HepG2 (cell line): ENCODE results near the gene SHC1. TPM values are rescaled to one million over a fixed set of nuclear protein-coding genes. Genes with fewer than 3 reads are reported as not detected.

Source experiments
- ATF5 ChIP-seq: sonication (generic); formaldehyde crosslinking; IDR thresholded peaks from 2 replicates; pipeline ENCODE4 v1.4.0; 2020; ENCODE audit warnings: mild to moderate bottlenecking, low read depth, missing genetic modification reagents
- BCL6 ChIP-seq: IDR thresholded peaks from 2 replicates; pipeline ENCODE4 v1.6.1; 2016; ENCODE audit warnings: missing genetic modification reagents, missing compliant biosample characterization
- DRAP1 ChIP-seq: IDR thresholded peaks from 2 replicates; pipeline ENCODE4 v1.6.1; 2016; ENCODE audit warnings: missing genetic modification reagents, missing compliant biosample characterization
- ELF4 ChIP-seq: sonication (generic); formaldehyde crosslinking; IDR thresholded peaks from 2 replicates; pipeline ENCODE4 v1.5.0; 2020; ENCODE audit warnings: missing genetic modification reagents, mild to moderate bottlenecking, moderate library complexity, borderline replicate concordance
- LRRFIP1 ChIP-seq: sonication (generic); formaldehyde crosslinking; conservative IDR thresholded peaks from 2 replicates; pipeline ENCODE4 v1.4.0; 2020; ENCODE audit warnings: missing genetic modification reagents
- PBX3 ChIP-seq: sonication (generic); formaldehyde crosslinking; IDR thresholded peaks from 2 replicates; pipeline ENCODE4 v1.8.1; 2023; ENCODE audit warnings: missing genetic modification reagents, inconsistent platforms, borderline replicate concordance
- RBAK ChIP-seq: sonication (generic); formaldehyde crosslinking; IDR thresholded peaks from 2 replicates; pipeline ENCODE4 v1.5.1; 2020; ENCODE audit warnings: mild to moderate bottlenecking, missing genetic modification reagents
- THAP7 ChIP-seq: sonication (generic); formaldehyde crosslinking; IDR thresholded peaks from 2 replicates; pipeline ENCODE4 v1.8.1; 2023; ENCODE audit warnings: mild to moderate bottlenecking, missing genetic modification reagents
- THAP8 ChIP-seq: sonication (generic); formaldehyde crosslinking; IDR thresholded peaks from 2 replicates; pipeline ENCODE4 v1.5.1; 2020; ENCODE audit warnings: missing genetic modification reagents, mild to moderate bottlenecking, borderline replicate concordance
- XRCC5 ChIP-seq: fragments of 200-400 bp; formaldehyde crosslinking; optimal IDR thresholded peaks from 2 replicates; pipeline ENCODE3; 2017; ENCODE audit warnings: mild to moderate bottlenecking, low read length
- ZMYM3 ChIP-seq: sonication (generic); formaldehyde crosslinking; IDR thresholded peaks from 2 replicates; pipeline ENCODE4 v1.5.1; 2020; ENCODE audit warnings: mild to moderate bottlenecking, missing genetic modification reagents
- ZNF10 ChIP-seq: sonication (generic); formaldehyde crosslinking; IDR thresholded peaks from 2 replicates; pipeline ENCODE4 v1.4.0; 2020; ENCODE audit warnings: mild to moderate bottlenecking, low read depth, missing genetic modification reagents, borderline replicate concordance
- ZNF468 ChIP-seq: sonication (generic); formaldehyde crosslinking; IDR thresholded peaks from 2 replicates; pipeline ENCODE4 v1.8.0; 2022; ENCODE audit warnings: mild to moderate bottlenecking, moderate library complexity, missing genetic modification reagents
- ZNF704 ChIP-seq: sonication (generic); formaldehyde crosslinking; IDR thresholded peaks from 2 replicates; pipeline ENCODE4 v1.8.1; 2023; ENCODE audit warnings: mild to moderate bottlenecking, inconsistent platforms, moderate library complexity, missing genetic modification reagents, borderline replicate concordance
- ZNF878 ChIP-seq: sonication (generic); formaldehyde crosslinking; IDR thresholded peaks from 2 replicates; pipeline ENCODE4 v1.8.1; 2023; ENCODE audit warnings: mild to moderate bottlenecking, missing genetic modification reagents, moderate library complexity
- ZZZ3 ChIP-seq: sonication (generic); formaldehyde crosslinking; IDR thresholded peaks from 2 replicates; pipeline ENCODE4 v1.4.0; 2020; ENCODE audit warnings: missing genetic modification reagents, mild to moderate bottlenecking, borderline replicate concordance
- polyA plus RNA-seq, 8 experiments: library from polyadenylated mRNA; depleted of rRNA in 3 of 8; stranded (reverse) in 7 of 8; unstranded in 1 of 8; fragments of >200 nt; fragmentation: Illumina TruSeq in 4 of 8; extraction: Trizol in 4 of 8; gene quantifications; 2 replicates each; pipeline versions ENCODE4 v1.2.1 to v1.2.3, GENCODE V29; 2011 to 2016; ENCODE audit warnings: low read depth in 4 of 8, missing spikeins in 1 of 8, mixed read lengths in 1 of 8; ENCODE audit not compliant: insufficient read depth in 1 of 8
- total RNA-seq, 5 experiments: library from RNA; depleted of rRNA; stranded (reverse); fragments of >200 nt; fragmentation: Illumina TruSeq; extraction: Trizol; gene quantifications; 2 replicates each; pipeline ENCODE4 v1.2.3, GENCODE V29; 2016; ENCODE audit warnings: low read depth in 1 of 5

Gene SHC1
- total and polyA plus RNA-seq, 2 of the 13 experiments (the other 11 are each of a cell fraction or from before 2014, with no cell fraction given): 52.0 to 137 TPM

GRCh38 chr1:154955718-154956543 lies 14.6 kb downstream of the SHC1 start, which contains the start of gene PBXIP1 (continued):
- no peak for TF ChIP-seq LRRFIP1
- TF ChIP-seq THAP8 (CRISPR knock-in tag): no peak
- no peak for TF ChIP-seq ZMYM3 (CRISPR knock-in tag)
- TF ChIP-seq XRCC5: peak; percentile 3
- TF ChIP-seq ZNF468 (CRISPR knock-in tag): no peak
- no peak for TF ChIP-seq ZZZ3 (CRISPR knock-in tag)
- TF ChIP-seq ZNF704 (CRISPR knock-in tag): no peak
- no peak for TF ChIP-seq ZNF878 (CRISPR knock-in tag)
- TF ChIP-seq RBAK (CRISPR knock-in tag): no peak
- TF ChIP-seq ELF4 (CRISPR knock-in tag): peak; percentile 29; the same call in 1 of the 2 replicates
- no peak for TF ChIP-seq PBX3 (CRISPR knock-in tag)
- TF ChIP-seq ZNF10 (CRISPR knock-in tag): no peak
- TF ChIP-seq BCL6 (CRISPR knock-in tag): no peak
- TF ChIP-seq DRAP1: peak; percentile 57; the same call in 1 of the 2 replicates
- TF ChIP-seq ATF5 (CRISPR knock-in tag): no peak
- TF ChIP-seq THAP7: no peak
